ENCODE data around the gene TBC1D26.
"Not testable (repeated sequence)": the region's sequence is repeated elsewhere in the genome, so short reads cannot be mapped to it uniquely, and the experiment has no call there.

TBC1D26 gene

GRCh38 chr17:15744074-15744676, 12.1 kb downstream of the TBC1D26 start:
- no peak for DNase-seq

GRCh38 chr17:15744885-15745284, 12.8 kb downstream of the TBC1D26 start:
- DNase-seq: no peak

DNA sequence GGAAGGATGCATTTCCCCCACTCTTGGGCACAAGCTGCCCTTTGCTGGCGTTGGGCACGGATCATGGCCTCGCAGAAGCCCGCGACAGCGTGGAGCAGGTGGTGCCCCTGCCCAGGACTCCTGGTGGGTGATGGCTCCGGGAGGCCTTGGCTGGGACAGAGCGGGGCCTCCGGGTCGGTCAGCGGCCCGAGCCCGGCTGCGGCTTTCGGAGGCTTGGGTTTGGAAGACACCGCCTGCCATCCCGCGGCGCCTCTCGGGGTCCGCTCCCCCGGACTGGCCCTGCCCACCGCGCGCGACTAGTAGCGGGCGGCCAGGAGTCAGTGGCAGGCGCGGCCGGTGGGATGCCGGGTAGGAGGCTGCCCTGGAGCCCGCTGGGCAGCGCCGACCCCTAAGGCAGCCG, 17.3 kb downstream of the TBC1D26 start:
- not testable (repeated sequence) for DNase-seq

- not testable (repeated sequence) for DNase-seq
Measured at GRCh38 chr17:15768865-15769533, 36.9 kb downstream of the TBC1D26 start.

DNA sequence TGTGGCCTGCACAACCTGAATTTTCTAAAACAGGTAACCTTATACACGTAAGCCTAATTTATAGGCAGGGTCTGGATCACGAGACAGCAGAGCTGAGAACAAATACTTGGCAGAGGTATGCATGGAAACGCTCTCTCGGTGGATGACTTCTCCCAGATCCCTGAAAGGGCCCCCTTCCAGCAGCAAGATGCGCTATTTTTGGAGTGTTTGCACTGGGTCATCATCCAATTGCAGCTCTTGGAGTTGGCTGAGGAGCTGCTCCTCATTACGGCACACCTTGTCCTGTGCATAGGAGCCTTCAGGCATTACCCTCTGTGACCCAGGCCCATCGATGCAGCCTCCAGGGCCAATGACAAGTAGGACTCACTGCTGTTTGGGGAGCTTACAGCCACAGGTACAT, 38.6 kb downstream of the TBC1D26 start:
- not testable (repeated sequence) for DNase-seq

GRCh38 chr17:15776871-15777270, 44.8 kb downstream of the TBC1D26 start:
- no peak for DNase-seq

DNA sequence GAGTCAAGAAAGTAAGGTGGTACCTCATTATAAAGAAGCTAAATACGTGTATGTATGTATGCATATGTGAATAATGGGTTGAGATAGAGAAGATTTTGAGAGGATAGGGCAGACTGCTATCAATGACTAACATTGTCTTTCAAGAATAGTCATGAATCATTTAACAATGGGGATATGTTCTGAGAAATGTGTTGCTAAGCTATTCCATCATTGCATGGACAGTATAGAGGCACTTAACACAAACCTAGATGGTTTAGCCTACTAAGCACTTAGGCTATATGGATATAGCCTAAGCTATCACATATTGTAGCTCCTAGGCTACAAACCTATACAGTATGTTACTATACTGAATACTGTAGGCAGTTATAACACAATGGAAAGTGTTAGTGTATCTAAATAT, 45.2 kb downstream of the TBC1D26 start:
- DNase-seq: no peak

DNA sequence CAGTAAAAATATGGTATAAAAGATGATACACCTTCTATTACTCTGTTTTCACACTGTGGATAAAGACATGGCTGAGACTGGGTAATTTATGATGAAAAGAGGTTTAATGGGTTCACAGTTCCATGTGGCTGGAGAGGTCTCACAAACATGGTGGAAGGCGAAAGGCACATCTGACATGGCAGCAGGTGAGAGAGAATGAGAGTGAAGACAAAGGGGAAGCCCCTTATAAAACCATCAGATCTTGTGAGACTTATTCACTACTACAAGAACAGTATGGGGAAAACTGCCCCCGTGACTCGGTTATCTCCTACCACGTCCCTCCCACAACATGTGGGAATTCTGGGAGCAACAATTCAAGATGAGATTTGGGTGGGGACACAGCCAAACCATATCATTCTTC, 45.6 kb downstream of the TBC1D26 start:
- DNase-seq: no peak

DNA sequence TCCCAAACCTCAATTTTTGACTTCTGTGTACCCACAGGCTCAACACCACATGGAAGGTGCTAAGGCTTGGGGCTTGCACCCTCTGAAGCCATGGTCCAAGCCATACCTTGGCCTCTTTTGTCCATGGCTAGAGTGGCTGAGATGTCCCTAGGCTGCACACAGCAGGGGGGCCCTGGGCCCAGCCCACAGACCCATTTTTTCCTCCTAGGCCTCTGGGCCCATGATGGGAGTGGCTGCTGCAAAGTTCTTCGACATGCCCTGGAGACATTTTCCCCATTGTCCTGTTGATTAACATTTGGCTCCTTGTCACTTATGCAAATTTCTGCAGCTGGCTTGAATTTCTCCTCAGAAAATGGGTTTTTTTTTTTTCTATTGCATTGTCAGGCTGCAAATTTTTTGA, 47.0 kb downstream of the TBC1D26 start:
- DNase-seq: no peak

- no peak for DNase-seq
Measured at GRCh38 chr17:15780188-15780587, 48.1 kb downstream of the TBC1D26 start.

DNA sequence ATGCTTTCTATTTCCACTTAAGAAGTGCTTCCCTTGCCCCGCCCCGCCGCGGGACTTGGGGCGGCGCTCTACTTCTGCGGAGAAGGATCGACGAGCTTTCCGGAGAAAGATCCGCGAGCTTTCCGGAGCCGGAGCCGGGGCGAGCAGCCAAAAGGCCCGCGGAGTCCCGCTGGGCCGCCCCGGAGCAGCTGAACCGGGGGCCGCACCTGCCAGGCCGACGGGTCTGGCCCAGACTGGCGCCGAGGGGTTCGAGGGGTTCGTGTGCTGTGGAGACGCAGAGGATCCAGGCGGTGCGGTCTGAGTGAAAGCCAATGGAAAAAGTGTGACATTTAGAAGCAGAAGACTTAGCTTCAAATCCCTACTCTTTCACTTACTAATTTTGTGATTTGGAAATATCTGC, 50.8 kb downstream of the TBC1D26 start:
- DNase-seq: peak in 1 of 2 donors; percentile 3

GRCh38 chr17:15783461-15783860, 51.4 kb downstream of the TBC1D26 start:
- DNase-seq: no peak

DNA sequence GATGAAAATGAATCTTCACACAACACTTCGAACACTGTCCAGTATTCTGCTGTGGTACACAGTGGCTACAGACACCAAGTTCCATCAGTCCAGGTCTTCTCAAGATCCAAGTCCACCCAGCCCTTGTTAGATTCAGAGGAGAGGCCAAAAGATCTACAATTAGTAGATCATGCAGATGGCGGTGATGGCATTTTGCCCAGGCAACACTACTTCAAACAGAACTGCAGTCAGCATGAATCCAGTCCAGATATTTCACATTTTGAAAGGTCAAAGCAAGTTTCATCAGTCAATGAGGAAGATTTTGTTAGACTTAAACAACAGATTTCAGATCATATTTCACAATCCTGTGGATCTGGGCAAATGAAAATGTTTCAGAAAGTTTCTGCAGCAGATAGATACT, 52.3 kb downstream of the TBC1D26 start:
- DNase-seq: not testable (repeated sequence)

DNA sequence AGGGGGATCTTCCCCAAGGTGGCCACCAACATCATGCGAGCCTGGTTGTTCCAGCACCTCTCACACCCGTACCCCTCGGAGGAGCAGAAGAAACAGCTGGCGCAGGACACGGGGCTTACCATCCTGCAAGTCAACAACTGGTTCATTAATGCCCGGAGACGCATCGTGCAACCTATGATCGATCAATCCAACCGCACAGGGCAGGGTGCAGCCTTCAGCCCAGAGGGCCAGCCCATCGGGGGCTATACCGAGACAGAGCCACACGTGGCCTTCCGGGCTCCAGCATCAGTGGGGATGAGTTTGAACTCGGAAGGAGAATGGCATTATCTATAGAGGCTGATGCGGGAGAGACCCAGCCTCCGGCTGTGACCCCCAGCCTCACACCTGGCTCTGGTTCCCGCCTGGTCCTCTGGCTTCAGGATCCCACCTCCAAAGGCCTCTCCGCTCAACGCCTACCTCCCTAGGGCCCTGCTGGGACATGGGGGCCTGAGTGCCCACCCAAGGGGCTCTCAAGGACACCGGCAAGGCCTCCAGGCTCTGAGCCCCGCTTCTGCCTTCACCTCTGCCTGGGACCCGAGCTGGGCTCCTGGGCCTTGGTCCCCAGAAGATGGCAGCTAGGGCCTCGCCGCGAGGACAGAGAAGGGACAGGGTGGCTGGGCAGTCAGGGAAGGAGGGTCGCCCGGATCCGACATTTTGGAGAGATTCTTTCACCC, 55.4 kb downstream of the TBC1D26 start:
- not testable (repeated sequence) for DNase-seq

GRCh38 chr17:15788365-15788764, 56.3 kb downstream of the TBC1D26 start:
- DNase-seq: not testable (repeated sequence)
